ENCODE measurements around the gene SLC36A3. TPM values are rescaled to one million over a fixed set of nuclear protein-coding genes. Genes with fewer than 3 reads are reported as not detected.
A peak's percentile ranks its signal among the peaks of the same experiment; 100 is the strongest.

The SLC36A3 gene
- total and polyA plus RNA-seq, 2 donors (not counting 1 experiment from before 2014, with no cell fraction given), result not detected

DNA sequence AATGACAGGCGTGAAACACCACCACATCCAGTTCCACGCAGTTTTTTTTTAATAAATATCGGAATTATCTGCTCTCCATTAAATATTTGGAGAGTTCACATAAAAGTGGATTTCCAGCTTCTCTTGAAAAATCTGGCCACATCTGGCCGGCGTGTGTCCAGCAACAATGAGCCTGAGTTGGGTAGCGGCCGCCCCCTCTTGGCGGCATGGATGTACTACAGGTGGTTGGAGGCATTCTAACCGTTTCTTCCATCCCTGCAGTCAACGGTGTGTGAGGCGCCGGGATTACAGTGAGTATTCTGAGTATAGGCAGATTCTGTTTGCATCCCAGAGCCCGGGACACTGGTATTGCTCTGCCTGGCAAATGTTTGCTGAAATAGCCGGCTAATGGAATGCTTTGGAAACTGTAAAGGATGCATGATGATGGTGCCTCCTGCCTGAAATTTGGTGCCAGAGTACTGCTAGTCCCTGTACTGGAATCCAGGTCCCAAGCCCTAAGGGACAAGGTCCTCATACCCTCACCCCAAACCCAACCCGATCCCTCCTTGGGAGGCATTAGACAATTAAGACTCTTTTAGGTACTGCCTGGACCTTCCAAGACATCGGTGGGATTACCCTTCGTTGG is 64.2 kb downstream of the SLC36A3 start:
- TF ChIP-seq, protein P1, sequence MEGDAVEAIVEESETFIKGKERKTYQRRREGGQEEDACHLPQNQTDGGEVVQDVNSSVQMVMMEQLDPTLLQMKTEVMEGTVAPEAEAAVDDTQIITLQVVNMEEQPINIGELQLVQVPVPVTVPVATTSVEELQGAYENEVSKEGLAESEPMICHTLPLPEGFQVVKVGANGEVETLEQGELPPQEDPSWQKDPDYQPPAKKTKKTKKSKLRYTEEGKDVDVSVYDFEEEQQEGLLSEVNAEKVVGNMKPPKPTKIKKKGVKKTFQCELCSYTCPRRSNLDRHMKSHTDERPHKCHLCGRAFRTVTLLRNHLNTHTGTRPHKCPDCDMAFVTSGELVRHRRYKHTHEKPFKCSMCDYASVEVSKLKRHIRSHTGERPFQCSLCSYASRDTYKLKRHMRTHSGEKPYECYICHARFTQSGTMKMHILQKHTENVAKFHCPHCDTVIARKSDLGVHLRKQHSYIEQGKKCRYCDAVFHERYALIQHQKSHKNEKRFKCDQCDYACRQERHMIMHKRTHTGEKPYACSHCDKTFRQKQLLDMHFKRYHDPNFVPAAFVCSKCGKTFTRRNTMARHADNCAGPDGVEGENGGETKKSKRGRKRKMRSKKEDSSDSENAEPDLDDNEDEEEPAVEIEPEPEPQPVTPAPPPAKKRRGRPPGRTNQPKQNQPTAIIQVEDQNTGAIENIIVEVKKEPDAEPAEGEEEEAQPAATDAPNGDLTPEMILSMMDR (IDR thresholded peaks at IDR 0.05), result peak; percentile 99
- no peak for TF ChIP-seq EZH2 (IDR thresholded peaks at IDR 0.05; ENCODE audit: borderline replicate concordance, insufficient read depth, low read depth, low read length, poor library complexity, severe bottlenecking)

More for the DNA sequence above, 64.2 kb downstream of the SLC36A3 start:
- peaks cover 95% of the 10 kb centered on the region for H3K4me1 Mint-ChIP-seq
- peak; percentile 66 for DNase-seq
- intact Hi-C loops (cut with micrococcal nuclease), result loop anchor here (1.0 to 2.0 kb wide), 4 partner anchors 43 to 188 kb away; partner anchors contain the start of gene ANXA6
- Histone ChIP-seq H3K27ac (ENCODE audit: low read length in 2 of 2) (no peak overlapping the region), H3K9ac (ENCODE audit: low read length) (no peak overlapping the region), H3K27me3 (replicated peaks in 1 of 4; ENCODE audit: control extremely low read depth in 1 of 4, control insufficient read depth in 3 of 4, insufficient read depth in 4 of 4, low read length in 3 of 4) (no peaks in the 10 kb centered on the region), H3K4me2 (replicated peaks; ENCODE audit: low read depth, low read length, poor library complexity, severe bottlenecking) (peak overlapping the region; percentile 79), H2AFZ (ENCODE audit: insufficient read depth, low read depth, low read length, poor library complexity, severe bottlenecking) (peak overlapping the region; percentile 13), H3K79me2 (ENCODE audit: control insufficient read depth, insufficient read depth, low read length) (peaks cover 27% of the 10 kb centered on the region), H3K4me3 (ENCODE audit: control extremely low read depth in 1 of 5, extremely low read depth in 1 of 5, insufficient read depth in 1 of 5, low read depth in 2 of 5, low read length in 4 of 5) (peak overlapping the region in 2 of 5 experiments; percentile 7 to 20), H3K36me3 (replicated peaks in 1 of 2; ENCODE audit: control extremely low read depth in 1 of 2, control insufficient read depth in 1 of 2, extremely low read depth in 1 of 2, insufficient read depth in 2 of 2, low read length in 1 of 2) (no peaks in the 10 kb centered on the region), H3K9me3 (ENCODE audit: control extremely low read depth in 1 of 3, control insufficient read depth in 2 of 3, insufficient read depth in 1 of 3, low read length in 2 of 3) (no peaks in the 10 kb centered on the region), H4K20me1 (ENCODE audit: control insufficient read depth, insufficient read depth, low read length, poor library complexity, severe bottlenecking) (no peaks in the 10 kb centered on the region), H3K4me1 (ENCODE audit: control insufficient read depth in 2 of 2, insufficient read depth in 2 of 2, low read length in 2 of 2) (peaks cover 81 to 82% of the 10 kb centered on the region in 2 donors)
- peak overlapping the region; percentile 82 for H3K27ac Mint-ChIP-seq
- no peaks in the 10 kb centered on the region for H3K27me3 Mint-ChIP-seq
- H3K4me3 Mint-ChIP-seq, result peak overlapping the region; percentile 84
- ChIA-PET CTCF (interaction anchor here (0.6 to 14.0 kb wide), 37 partner anchors 8 to 438 kb away, joined by 3 to 299 read pairs (median 8); partner anchors contain the start of genes ANXA6, CCDC69 and GM2A), POLR2A (interaction anchor here (0.6 to 2.9 kb wide), 6 partner anchors 16 to 114 kb away, joined by 3 to 29 read pairs (median 9); partner anchors contain the start of gene CCDC69)
- H3K9me3 Mint-ChIP-seq (ENCODE audit: insufficient read depth), result no peaks in the 10 kb centered on the region
- peak; percentile 64 for ATAC-seq (ENCODE audit: low read depth)
- WGBS (ENCODE audit: insufficient coverage), result 19% methylated on average over 16 of the region's 17 CpGs
